HG03066 (cell line): Measurements from ENCODE around the gene TSPAN18.

ENCODE experiments used
- ATAC-seq: cut with Tn5 transposase; IDR thresholded peaks from one replicate; pipeline ENCODE4 v1.9.1; 2021; ENCODE audit warnings: low read depth; ENCODE audit not compliant: unreplicated experiment

The TSPAN18 gene

GRCh38 chr11:44726283-44727113, at the start of gene TSPAN18:
TSPAN18 (plus strand) TSS chr11:44726962; CDS start chr11:44906417, 179,455 bp downstream.
- ATAC-seq: no peak

GRCh38 chr11:44680982-44681597, 45.7 kb upstream of the TSPAN18 start:
- ATAC-seq: no peak

GRCh38 chr11:44681698-44682097, 45.1 kb upstream of the TSPAN18 start:
- ATAC-seq: no peak

GRCh38 chr11:44684859-44685281, 41.9 kb upstream of the TSPAN18 start:
- no peak for ATAC-seq

GRCh38 chr11:44687388-44687787, 39.4 kb upstream of the TSPAN18 start:
- no peak for ATAC-seq

- ATAC-seq: no peak
These were observed 37.5 kb upstream of the TSPAN18 start for GRCh38 chr11:44689265-44689664.

- ATAC-seq: no peak
These were observed 36.1 kb upstream of the TSPAN18 start for GRCh38 chr11:44690651-44691050.

- no peak for ATAC-seq
These were observed 34.3 kb upstream of the TSPAN18 start for GRCh38 chr11:44692460-44692859.

GRCh38 chr11:44693654-44694119, 33.1 kb upstream of the TSPAN18 start:
- ATAC-seq: no peak

- ATAC-seq: no peak
These were observed 32.3 kb upstream of the TSPAN18 start for GRCh38 chr11:44694443-44694842.

- no peak for ATAC-seq
These were observed 31.5 kb upstream of the TSPAN18 start for GRCh38 chr11:44695169-44695833.

- ATAC-seq: no peak
These were observed 28.4 kb upstream of the TSPAN18 start for GRCh38 chr11:44698252-44698912.

- no peak for ATAC-seq
These were observed 27.0 kb upstream of the TSPAN18 start for GRCh38 chr11:44699497-44700408.

- ATAC-seq: no peak
These were observed 25.5 kb upstream of the TSPAN18 start for GRCh38 chr11:44701276-44701675.

GRCh38 chr11:44702889-44703288, 23.9 kb upstream of the TSPAN18 start:
- ATAC-seq: no peak

GRCh38 chr11:44707094-44707493, 19.7 kb upstream of the TSPAN18 start:
- ATAC-seq: no peak

GRCh38 chr11:44708009-44708408, 18.8 kb upstream of the TSPAN18 start:
- no peak for ATAC-seq

GRCh38 chr11:44708523-44709280, 18.1 kb upstream of the TSPAN18 start:
- ATAC-seq: no peak

GRCh38 chr11:44709281-44709562, 17.5 kb upstream of the TSPAN18 start:
- no peak for ATAC-seq
